ENCODE results near the gene LRRC8E. TPM values are rescaled to one million over a fixed set of nuclear protein-coding genes. Genes with fewer than 3 reads are reported as not detected.
A peak's percentile ranks its signal among the peaks of the same experiment; 100 is the strongest.
"Not testable (repeated sequence)": the region's sequence is repeated elsewhere in the genome, so short reads cannot be mapped to it uniquely, and the experiment has no call there.

Gene LRRC8E
- total RNA-seq, 2 donors from 2014 or later: not detected

GRCh38 chr19:7914598-7915045 is 26.3 kb downstream of the LRRC8E start, which contains the start of gene TGFBR3L:
Gene TGFBR3L, plus strand, starts transcription at chr19:7914830.
- peaks cover under 1 to 12% of the 10 kb centered on the region in 2 donors for H3K36me3 Mint-ChIP-seq (ENCODE audit: insufficient read depth in 2 of 2)
- peaks cover 21% of the 10 kb centered on the region for H3K4me1 Mint-ChIP-seq (ENCODE audit: low read depth)
- ATAC-seq (replicated peaks in 1 of 2): no peak
- no peak within 1 kb of the TSS for H3K27ac Mint-ChIP-seq
- H3K9me3 Mint-ChIP-seq: no peaks in the 10 kb centered on the region
- no peak for DNase-seq
- H3K27me3 Mint-ChIP-seq (ENCODE audit: low read depth): peaks cover 24% of the 10 kb centered on the region
- peak within 1 kb of the TSS; percentile 76 to 78 for H3K4me3 Mint-ChIP-seq

GRCh38 chr19:7915250-7916102 is 27.2 kb downstream of the LRRC8E start:
- peak overlapping the region; percentile 76 to 78 for H3K4me3 Mint-ChIP-seq
- no peak overlapping the region for H3K27ac Mint-ChIP-seq
- peaks cover 25% of the 10 kb centered on the region for H3K4me1 Mint-ChIP-seq (ENCODE audit: low read depth)
- peaks cover 28% of the 10 kb centered on the region for H3K27me3 Mint-ChIP-seq (ENCODE audit: low read depth)
- no peaks in the 10 kb centered on the region for H3K9me3 Mint-ChIP-seq
- ATAC-seq (replicated peaks in 1 of 2) (no peak), DNase-seq (no peak)
- H3K36me3 Mint-ChIP-seq (ENCODE audit: insufficient read depth in 2 of 2): peaks cover 1 to 14% of the 10 kb centered on the region in 2 donors

DNA sequence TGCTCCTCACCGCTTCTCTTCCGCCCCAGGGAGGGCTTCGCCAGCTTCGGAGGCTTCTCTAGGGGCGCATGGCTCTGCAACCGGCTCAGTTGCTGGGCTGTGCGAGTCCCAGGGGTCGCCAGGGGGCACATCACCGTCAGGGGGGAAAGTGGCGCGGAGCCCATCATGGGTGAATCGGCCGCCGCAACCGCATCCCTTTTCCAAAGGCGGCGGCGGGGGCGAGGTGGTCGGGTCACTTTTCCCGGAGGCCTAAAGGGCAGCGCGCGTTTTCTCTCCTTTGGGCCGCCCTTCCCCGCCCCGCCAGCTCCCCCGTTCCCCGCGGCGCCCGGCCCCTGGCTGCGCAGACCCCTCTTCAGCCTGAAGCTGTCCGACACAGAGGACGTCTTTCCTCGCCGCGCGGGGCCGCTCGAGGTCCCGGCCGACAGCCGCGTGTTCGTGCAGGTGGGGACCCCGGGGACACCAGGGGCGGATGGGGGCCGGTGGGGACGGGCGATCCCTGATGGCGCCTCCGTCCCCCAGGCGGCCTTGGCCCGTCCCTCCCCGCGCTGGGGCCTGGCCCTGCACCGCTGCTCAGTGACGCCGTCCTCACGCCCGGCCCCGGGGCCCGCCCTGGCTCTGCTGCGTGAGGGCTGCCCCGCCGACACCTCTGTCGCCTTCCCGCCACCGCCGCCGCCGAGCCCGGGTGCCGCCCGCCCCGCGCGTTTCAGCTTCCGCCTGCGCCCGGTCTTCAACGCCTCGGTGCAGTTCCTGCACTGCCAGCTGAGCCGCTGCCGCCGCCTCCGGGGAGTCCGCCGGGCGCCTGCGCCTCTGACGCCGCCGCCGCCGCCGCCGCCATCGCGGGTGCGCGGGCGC is 28.0 kb downstream of the LRRC8E start:
- H3K9me3 Mint-ChIP-seq: no peaks in the 10 kb centered on the region
- peak; percentile 80 to 83 for DNase-seq
- peaks cover 31% of the 10 kb centered on the region for H3K4me1 Mint-ChIP-seq (ENCODE audit: low read depth)
- peaks cover 28% of the 10 kb centered on the region for H3K27me3 Mint-ChIP-seq (ENCODE audit: low read depth)
- ATAC-seq (replicated peaks in 1 of 2): peak; percentile 27 to 38
- peak overlapping the region; percentile 76 to 84 for H3K4me3 Mint-ChIP-seq
- no peak overlapping the region for H3K27ac Mint-ChIP-seq
- H3K36me3 Mint-ChIP-seq (ENCODE audit: insufficient read depth in 2 of 2): peaks cover 1 to 11% of the 10 kb centered on the region in 2 donors

- H3K27me3 Mint-ChIP-seq (ENCODE audit: low read depth): peaks cover 28% of the 10 kb centered on the region
- H3K27ac Mint-ChIP-seq: no peak overlapping the region
- peaks cover 1 to 9% of the 10 kb centered on the region in 2 donors for H3K36me3 Mint-ChIP-seq (ENCODE audit: insufficient read depth in 2 of 2)
- H3K4me3 Mint-ChIP-seq: peak overlapping the region; percentile 76 to 84
- no peaks in the 10 kb centered on the region for H3K9me3 Mint-ChIP-seq
- DNase-seq (no peak), ATAC-seq (replicated peaks in 1 of 2) (no peak)
- H3K4me1 Mint-ChIP-seq (ENCODE audit: low read depth): peaks cover 31% of the 10 kb centered on the region
Observed at GRCh38 chr19:7916955-7917266, 28.6 kb downstream of the LRRC8E start.

DNA sequence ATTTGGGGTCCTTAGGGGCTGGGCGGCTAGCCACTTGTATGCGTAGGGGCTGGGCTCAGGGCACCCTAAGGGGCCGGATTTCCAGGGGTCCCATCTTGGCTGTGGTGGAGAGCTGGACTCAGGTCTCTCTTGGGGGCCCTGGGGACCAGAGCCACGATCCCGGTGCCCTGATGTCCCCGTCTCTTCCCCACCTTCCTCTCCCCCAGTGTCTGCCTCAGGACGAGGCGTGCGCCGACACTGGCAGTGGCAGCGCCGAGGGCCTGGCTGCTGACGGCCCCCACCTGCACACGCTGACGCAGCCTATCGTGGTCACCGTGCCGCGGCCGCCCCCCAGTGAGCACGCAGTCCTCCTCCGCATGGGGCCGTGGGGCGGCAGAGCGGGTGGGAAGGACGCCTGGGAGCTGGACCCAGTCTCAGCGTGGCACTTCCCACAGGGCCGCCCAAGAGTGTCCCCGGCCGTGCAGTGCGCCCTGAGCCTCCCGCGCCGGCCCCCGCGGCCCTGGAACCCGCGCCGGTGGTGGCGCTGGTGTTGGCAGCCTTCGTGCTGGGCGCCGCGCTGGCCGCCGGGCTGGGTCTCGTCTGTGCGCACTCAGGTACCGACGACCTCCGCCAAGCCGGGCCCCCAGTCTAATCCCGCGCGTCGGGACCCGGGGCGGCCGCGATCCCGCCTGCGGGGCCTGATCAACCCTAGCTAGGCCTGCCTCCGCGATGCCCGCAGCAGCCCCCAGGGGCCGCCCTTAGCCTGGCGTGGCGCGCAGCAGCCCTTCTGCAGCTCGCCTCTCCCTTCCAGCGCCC is 29.2 kb downstream of the LRRC8E start:
- Mint-ChIP-seq H3K4me3 (peak overlapping the region; percentile 79 to 84), H3K4me1 (ENCODE audit: low read depth) (peaks cover 31% of the 10 kb centered on the region), H3K27me3 (ENCODE audit: low read depth) (peaks cover 28% of the 10 kb centered on the region), H3K9me3 (no peaks in the 10 kb centered on the region), H3K36me3 (ENCODE audit: insufficient read depth in 2 of 2) (peaks cover 1 to 9% of the 10 kb centered on the region in 2 donors), H3K27ac (no peak overlapping the region)
- DNase-seq: peak; percentile 83
- ATAC-seq (replicated peaks in 1 of 2): peak; percentile 46 to 47

- peaks cover 31% of the 10 kb centered on the region for H3K4me1 Mint-ChIP-seq (ENCODE audit: low read depth)
- not testable (repeated sequence) for ATAC-seq (replicated peaks in 1 of 2); H3K36me3 Mint-ChIP-seq (ENCODE audit: insufficient read depth in 2 of 2)
Observed at GRCh38 chr19:7918062-7918614, 29.8 kb downstream of the LRRC8E start.

GRCh38 chr19:7918615-7919421 is 30.5 kb downstream of the LRRC8E start:
- Mint-ChIP-seq H3K4me3 (peak overlapping the region; percentile 91 to 96), H3K27me3 (ENCODE audit: low read depth) (peaks cover 28% of the 10 kb centered on the region), H3K36me3 (ENCODE audit: insufficient read depth in 2 of 2) (peaks cover 1 to 4% of the 10 kb centered on the region in 2 donors), H3K9me3 (no peaks in the 10 kb centered on the region), H3K4me1 (ENCODE audit: low read depth) (peaks cover 31% of the 10 kb centered on the region), H3K27ac (no peak overlapping the region)
- ATAC-seq (replicated peaks in 1 of 2) (no peak), DNase-seq (no peak)

More at GRCh38 chr19:7918062-7918614, 29.8 kb downstream of the LRRC8E start:
- DNase-seq, H3K27ac Mint-ChIP-seq, H3K9me3 Mint-ChIP-seq: not testable (repeated sequence)
- peak overlapping the region; percentile 26 to 79 for H3K4me3 Mint-ChIP-seq
- H3K27me3 Mint-ChIP-seq (ENCODE audit: low read depth): peaks cover 28% of the 10 kb centered on the region

GRCh38 chr19:7919610-7920518 is 31.6 kb downstream of the LRRC8E start, which contains the start of gene SNAPC2:
Gene SNAPC2, plus strand, starts transcription at chr19:7920338. Its CDS starts 29 bp downstream, at chr19:7920367.
- Mint-ChIP-seq H3K9me3 (no peaks in the 10 kb centered on the region), H3K4me3 (peak within 1 kb of the TSS; percentile 91 to 96), H3K36me3 (ENCODE audit: insufficient read depth in 2 of 2) (peaks cover 1 to 4% of the 10 kb centered on the region in 2 donors), H3K27ac (peak within 1 kb of the TSS; percentile 94), H3K27me3 (ENCODE audit: low read depth) (peaks cover 27% of the 10 kb centered on the region), H3K4me1 (ENCODE audit: low read depth) (peaks cover 31% of the 10 kb centered on the region)
- DNase-seq: peak; percentile 98
- ATAC-seq (replicated peaks in 1 of 2): peak; percentile 69 to 72

DNA sequence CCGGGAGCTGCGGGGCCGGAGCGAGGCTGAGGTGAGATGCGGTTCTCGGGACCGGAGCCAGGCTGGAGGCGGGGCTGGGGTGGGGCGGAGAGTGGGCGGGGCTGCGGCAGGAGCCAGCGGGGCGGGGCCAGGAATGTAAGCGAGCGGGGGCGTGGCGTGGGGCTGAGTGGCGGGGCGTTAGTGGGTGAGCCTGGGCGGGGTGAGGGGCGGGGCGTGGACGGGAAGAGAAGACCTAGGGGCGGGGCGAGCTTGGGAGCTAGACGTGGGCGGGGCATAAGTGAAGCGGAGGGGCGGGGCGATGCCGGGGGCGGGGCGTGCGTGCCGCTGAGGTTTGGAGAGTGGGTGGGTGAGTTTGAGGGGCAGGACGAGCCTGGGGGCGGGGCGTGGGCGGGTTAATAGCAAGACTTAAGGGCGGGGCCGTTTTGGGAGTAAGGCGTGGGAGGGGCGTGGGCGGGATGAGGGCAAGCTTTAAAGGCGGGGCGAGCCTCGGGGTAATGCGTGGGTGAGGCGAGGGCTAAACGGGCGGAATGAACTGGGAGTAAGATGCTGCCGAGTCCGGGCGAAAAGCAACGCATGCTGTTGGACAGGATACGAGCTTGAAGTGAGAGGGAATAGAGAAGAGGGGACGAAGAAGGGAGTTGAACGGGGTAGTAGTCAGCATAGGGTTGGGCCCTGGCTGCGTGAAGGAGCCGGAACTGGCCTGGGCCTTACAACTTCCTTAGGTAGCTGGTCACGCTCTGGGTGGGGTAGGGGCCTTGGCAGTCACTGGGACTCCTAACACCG is 32.4 kb downstream of the LRRC8E start:
- peak overlapping the region; percentile 91 to 96 for H3K4me3 Mint-ChIP-seq
- no peaks in the 10 kb centered on the region for H3K9me3 Mint-ChIP-seq
- ATAC-seq (replicated peaks in 1 of 2) (peak; percentile 49 to 58), DNase-seq (peak; percentile 98 to 99)
- H3K36me3 Mint-ChIP-seq (ENCODE audit: insufficient read depth in 2 of 2): peaks cover 1 to 4% of the 10 kb centered on the region in 2 donors
- H3K27ac Mint-ChIP-seq: peak overlapping the region; percentile 94
- peaks cover 25% of the 10 kb centered on the region for H3K4me1 Mint-ChIP-seq (ENCODE audit: low read depth)
- H3K27me3 Mint-ChIP-seq (ENCODE audit: low read depth): peaks cover 19% of the 10 kb centered on the region

DNA sequence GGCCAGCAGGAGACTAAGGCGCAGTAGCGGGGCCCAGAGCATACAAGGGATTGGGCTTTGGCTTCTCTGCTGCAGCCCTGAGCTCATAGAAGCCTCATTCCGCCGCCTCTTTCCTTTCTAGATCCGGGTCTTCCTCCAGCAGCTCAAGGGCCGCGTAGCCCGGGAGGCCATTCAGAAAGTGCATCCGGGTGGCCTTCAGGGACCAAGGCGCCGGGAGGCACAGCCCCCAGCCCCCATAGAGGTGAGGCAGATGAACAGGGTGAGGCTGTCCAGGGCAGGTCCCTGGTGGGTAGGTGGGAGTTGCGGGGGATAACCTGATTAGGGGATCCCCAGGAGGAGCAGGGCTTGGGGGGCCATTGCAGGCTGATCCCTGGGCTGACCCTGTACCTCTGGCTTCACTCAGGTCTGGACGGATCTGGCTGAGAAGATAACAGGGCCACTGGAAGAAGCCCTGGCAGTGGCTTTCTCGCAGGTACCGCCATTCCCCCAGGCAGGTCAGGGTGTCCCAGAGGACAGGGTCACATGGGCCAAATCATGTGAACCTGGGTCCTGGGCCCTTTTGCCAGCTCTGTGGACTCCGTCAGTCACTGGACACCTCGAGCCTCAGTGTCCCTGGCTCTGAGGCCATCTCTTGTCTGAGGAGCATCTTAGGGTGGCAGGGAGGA is 33.1 kb downstream of the LRRC8E start:
- Mint-ChIP-seq H3K9me3 (no peaks in the 10 kb centered on the region), H3K27me3 (ENCODE audit: low read depth) (peaks cover 16% of the 10 kb centered on the region), H3K4me1 (ENCODE audit: low read depth) (peaks cover 25% of the 10 kb centered on the region), H3K27ac (no peak overlapping the region), H3K4me3 (peak overlapping the region; percentile 91 to 96), H3K36me3 (ENCODE audit: insufficient read depth in 2 of 2) (peaks cover 1 to 4% of the 10 kb centered on the region in 2 donors)
- DNase-seq (no peak), ATAC-seq (replicated peaks in 1 of 2) (no peak)

Data from activated T-cell treated with anti-CD3 and anti-CD28 coated beads, Interleukin-2, amount 50 U/mL, for 72 hours (primary cell).